ENCODE measurements around the gene VAMP4.

Gene VAMP4

GRCh38 chr1:171741872-171742576, at the start of gene VAMP4:
Gene VAMP4 (minus strand): TSS chr1:171742065. CDS start chr1:171738414, 3,651 bp downstream.
- DNase-seq (ENCODE audit: low read depth) = peak; percentile 84

- DNase-seq (ENCODE audit: low read depth) = no peak
Observed at GRCh38 chr1:171790318-171790717, 48.5 kb upstream of the VAMP4 start.

- no peak for DNase-seq (ENCODE audit: low read depth)
Observed at GRCh38 chr1:171788696-171789095, 46.8 kb upstream of the VAMP4 start.

- DNase-seq (ENCODE audit: low read depth) = no peak
Observed at GRCh38 chr1:171787686-171788480, 46.0 kb upstream of the VAMP4 start.

GRCh38 chr1:171786534-171786933, 44.7 kb upstream of the VAMP4 start:
- no peak for DNase-seq (ENCODE audit: low read depth)

GRCh38 chr1:171785766-171786165, 43.9 kb upstream of the VAMP4 start:
- no peak for DNase-seq (ENCODE audit: low read depth)

- no peak for DNase-seq (ENCODE audit: low read depth)
Observed at GRCh38 chr1:171784784-171785183, 42.9 kb upstream of the VAMP4 start.

GRCh38 chr1:171783816-171784530, 42.1 kb upstream of the VAMP4 start:
- no peak for DNase-seq (ENCODE audit: low read depth)

- DNase-seq (ENCODE audit: low read depth) = peak; percentile 98
Observed at GRCh38 chr1:171781176-171781875, 39.5 kb upstream of the VAMP4 start, which contains the start of gene METTL13. Gene METTL13 (plus strand): TSS chr1:171781660. CDS start chr1:171781968, 308 bp downstream.

GRCh38 chr1:171780583-171781175, 38.8 kb upstream of the VAMP4 start:
- DNase-seq (ENCODE audit: low read depth) = no peak

- DNase-seq (ENCODE audit: low read depth) = no peak
Observed at GRCh38 chr1:171772312-171772711, 30.4 kb upstream of the VAMP4 start.

GRCh38 chr1:171769754-171770153, 27.9 kb upstream of the VAMP4 start:
- no peak for DNase-seq (ENCODE audit: low read depth)

- no peak for DNase-seq (ENCODE audit: low read depth)
Observed at GRCh38 chr1:171769171-171769570, 27.3 kb upstream of the VAMP4 start.

GRCh38 chr1:171763764-171764163, 21.9 kb upstream of the VAMP4 start:
- DNase-seq (ENCODE audit: low read depth) = no peak

- no peak for DNase-seq (ENCODE audit: low read depth)
Observed at GRCh38 chr1:171762143-171762563, 20.3 kb upstream of the VAMP4 start.

- no peak for DNase-seq (ENCODE audit: low read depth)
Observed at GRCh38 chr1:171758011-171758410, 16.1 kb upstream of the VAMP4 start.

GRCh38 chr1:171756856-171757255, 15.0 kb upstream of the VAMP4 start:
- DNase-seq (ENCODE audit: low read depth) = no peak

- DNase-seq (ENCODE audit: low read depth) = no peak
Observed at GRCh38 chr1:171754971-171755370, 13.1 kb upstream of the VAMP4 start.

GRCh38 chr1:171754353-171754705, 12.5 kb upstream of the VAMP4 start:
- DNase-seq (ENCODE audit: low read depth) = no peak

GRCh38 chr1:171753685-171754352, 12.0 kb upstream of the VAMP4 start:
- no peak for DNase-seq (ENCODE audit: low read depth)

GRCh38 chr1:171753182-171753581, 11.3 kb upstream of the VAMP4 start:
- no peak for DNase-seq (ENCODE audit: low read depth)
